ENCODE results near the gene ZDHHC14. TPM values are rescaled to one million over a fixed set of nuclear protein-coding genes. Genes with fewer than 3 reads are reported as not detected.

ZDHHC14 gene
- total RNA-seq, 1 experiment from 2014 or later, result 3.2 TPM

- TF ChIP-seq EZH2 (IDR thresholded peaks at IDR 0.05; ENCODE audit: borderline replicate concordance, low read depth, low read length, poor library complexity, severe bottlenecking) (no peak), CTCF (conservative IDR thresholded peaks at IDR 0.05; ENCODE audit: low read depth, low read length) (no peak)
- ChIA-PET CTCF (no interaction called here), POLR2A (ENCODE audit: low non-redundant PET) (no interaction called here)
- BruUV-seq (replicated peaks), result no TSS peak
- DNase-seq (ENCODE audit: low spot score), result no peak
- Histone ChIP-seq H3K36me3 (ENCODE audit: insufficient read depth, low read length, poor library complexity, severe bottlenecking) (no peaks in the 10 kb centered on the region), H3K4me1 (ENCODE audit: insufficient read depth, low read length, poor library complexity, severe bottlenecking) (no peaks in the 10 kb centered on the region), H3K4me3 (ENCODE audit: low read depth, low read length, poor library complexity, severe bottlenecking) (no peak overlapping the region), H3K9me3 (ENCODE audit: low read depth, low read length, poor library complexity, severe bottlenecking) (no peaks in the 10 kb centered on the region), H3K27ac (ENCODE audit: low read depth, low read length, poor library complexity, severe bottlenecking) (no peak overlapping the region), H3K27me3 (replicated peaks; ENCODE audit: insufficient read depth, low read depth, low read length, poor library complexity) (no peaks in the 10 kb centered on the region)
- intact Hi-C loops (cut with micrococcal nuclease; ENCODE audit: unreplicated experiment), result no loop called here
Observed at GRCh38 chr6:157492741-157493140, 111.8 kb downstream of the ZDHHC14 start.

GRCh38 chr6:157493173-157493572, 112.2 kb downstream of the ZDHHC14 start:
- Histone ChIP-seq H3K36me3 (ENCODE audit: insufficient read depth, low read length, poor library complexity, severe bottlenecking) (no peaks in the 10 kb centered on the region), H3K27ac (ENCODE audit: low read depth, low read length, poor library complexity, severe bottlenecking) (no peak overlapping the region), H3K9me3 (ENCODE audit: low read depth, low read length, poor library complexity, severe bottlenecking) (no peaks in the 10 kb centered on the region), H3K4me3 (ENCODE audit: low read depth, low read length, poor library complexity, severe bottlenecking) (no peak overlapping the region), H3K4me1 (ENCODE audit: insufficient read depth, low read length, poor library complexity, severe bottlenecking) (no peaks in the 10 kb centered on the region), H3K27me3 (replicated peaks; ENCODE audit: insufficient read depth, low read depth, low read length, poor library complexity) (no peaks in the 10 kb centered on the region)
- no TSS peak for BruUV-seq (replicated peaks)
- ChIA-PET CTCF (no interaction called here), POLR2A (ENCODE audit: low non-redundant PET) (no interaction called here)
- intact Hi-C loops (cut with micrococcal nuclease; ENCODE audit: unreplicated experiment), result no loop called here
- no peak for TF ChIP-seq CTCF (conservative IDR thresholded peaks at IDR 0.05; ENCODE audit: low read depth, low read length)
- TF ChIP-seq EZH2 (IDR thresholded peaks at IDR 0.05; ENCODE audit: borderline replicate concordance, low read depth, low read length, poor library complexity, severe bottlenecking), result no peak
- DNase-seq (ENCODE audit: low spot score), result no peak

- intact Hi-C loops (cut with micrococcal nuclease; ENCODE audit: unreplicated experiment), result no loop called here
- Histone ChIP-seq H3K36me3 (ENCODE audit: insufficient read depth, low read length, poor library complexity, severe bottlenecking) (no peaks in the 10 kb centered on the region), H3K9me3 (ENCODE audit: low read depth, low read length, poor library complexity, severe bottlenecking) (no peaks in the 10 kb centered on the region), H3K4me1 (ENCODE audit: insufficient read depth, low read length, poor library complexity, severe bottlenecking) (no peaks in the 10 kb centered on the region), H3K27me3 (replicated peaks; ENCODE audit: insufficient read depth, low read depth, low read length, poor library complexity) (no peaks in the 10 kb centered on the region), H3K27ac (ENCODE audit: low read depth, low read length, poor library complexity, severe bottlenecking) (no peak overlapping the region), H3K4me3 (ENCODE audit: low read depth, low read length, poor library complexity, severe bottlenecking) (no peak overlapping the region)
- CTCF ChIA-PET, result no interaction called here
- POLR2A ChIA-PET (ENCODE audit: low non-redundant PET), result no interaction called here
- no TSS peak for BruUV-seq (replicated peaks)
- no peak for TF ChIP-seq CTCF (conservative IDR thresholded peaks at IDR 0.05; ENCODE audit: low read depth, low read length)
- TF ChIP-seq EZH2 (IDR thresholded peaks at IDR 0.05; ENCODE audit: borderline replicate concordance, low read depth, low read length, poor library complexity, severe bottlenecking), result no peak
- DNase-seq (ENCODE audit: low spot score), result no peak
Observed at GRCh38 chr6:157493576-157493975, 112.6 kb downstream of the ZDHHC14 start.

All from A673 (cell line).